ENCODE results near the gene PLB1.

- TF ChIP-seq, protein P1, sequence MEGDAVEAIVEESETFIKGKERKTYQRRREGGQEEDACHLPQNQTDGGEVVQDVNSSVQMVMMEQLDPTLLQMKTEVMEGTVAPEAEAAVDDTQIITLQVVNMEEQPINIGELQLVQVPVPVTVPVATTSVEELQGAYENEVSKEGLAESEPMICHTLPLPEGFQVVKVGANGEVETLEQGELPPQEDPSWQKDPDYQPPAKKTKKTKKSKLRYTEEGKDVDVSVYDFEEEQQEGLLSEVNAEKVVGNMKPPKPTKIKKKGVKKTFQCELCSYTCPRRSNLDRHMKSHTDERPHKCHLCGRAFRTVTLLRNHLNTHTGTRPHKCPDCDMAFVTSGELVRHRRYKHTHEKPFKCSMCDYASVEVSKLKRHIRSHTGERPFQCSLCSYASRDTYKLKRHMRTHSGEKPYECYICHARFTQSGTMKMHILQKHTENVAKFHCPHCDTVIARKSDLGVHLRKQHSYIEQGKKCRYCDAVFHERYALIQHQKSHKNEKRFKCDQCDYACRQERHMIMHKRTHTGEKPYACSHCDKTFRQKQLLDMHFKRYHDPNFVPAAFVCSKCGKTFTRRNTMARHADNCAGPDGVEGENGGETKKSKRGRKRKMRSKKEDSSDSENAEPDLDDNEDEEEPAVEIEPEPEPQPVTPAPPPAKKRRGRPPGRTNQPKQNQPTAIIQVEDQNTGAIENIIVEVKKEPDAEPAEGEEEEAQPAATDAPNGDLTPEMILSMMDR (IDR thresholded peaks at IDR 0.05; ENCODE audit: low read length): no peak
- TF ChIP-seq EZH2phosphoT487 (IDR thresholded peaks at IDR 0.05; ENCODE audit: low read length): no peak
- no peak for TF ChIP-seq EZH2 (optimal IDR thresholded peaks at IDR 0.05; ENCODE audit: low read depth, low read length)
Measured at GRCh38 chr2:28640260-28640907, 144.5 kb downstream of the PLB1 start.

Data from MM.1S (cell line).